T-helper 2 cell treated with Interferon-gamma antibody and Interleukin-4, amounts not matched to agents 5 μg/mL and 100 μg/mL, for 36 hours (primary cell): Measurements from ENCODE around the gene UBQLNL.

Source experiments
- DNase-seq: peaks from one replicate; pipeline ENCODE4 v3.0.0; 2021; ENCODE audit warnings: low spot score
- H3K27ac Mint-ChIP-seq: one replicate; pipeline ENCODE4 v1.8.0; 2021; ENCODE audit warnings: mild to moderate bottlenecking, mixed read lengths
- H3K27me3 Mint-ChIP-seq: one replicate; pipeline ENCODE4 v1.8.0; 2021; ENCODE audit warnings: low read depth, mixed read lengths
- H3K36me3 Mint-ChIP-seq: one replicate; pipeline ENCODE4 v1.8.0; 2021; ENCODE audit warnings: low read depth, mixed read lengths
- H3K4me1 Mint-ChIP-seq: one replicate; pipeline ENCODE4 v1.8.0; 2021; ENCODE audit warnings: low read depth, mixed read lengths
- H3K4me3 Mint-ChIP-seq: one replicate; pipeline ENCODE4 v1.8.0; 2022; ENCODE audit warnings: mild to moderate bottlenecking, moderate library complexity, mixed read lengths
- H3K9me3 Mint-ChIP-seq: one replicate; pipeline ENCODE4 v1.8.0; 2021; ENCODE audit warnings: mixed read lengths

The UBQLNL gene, protein sequence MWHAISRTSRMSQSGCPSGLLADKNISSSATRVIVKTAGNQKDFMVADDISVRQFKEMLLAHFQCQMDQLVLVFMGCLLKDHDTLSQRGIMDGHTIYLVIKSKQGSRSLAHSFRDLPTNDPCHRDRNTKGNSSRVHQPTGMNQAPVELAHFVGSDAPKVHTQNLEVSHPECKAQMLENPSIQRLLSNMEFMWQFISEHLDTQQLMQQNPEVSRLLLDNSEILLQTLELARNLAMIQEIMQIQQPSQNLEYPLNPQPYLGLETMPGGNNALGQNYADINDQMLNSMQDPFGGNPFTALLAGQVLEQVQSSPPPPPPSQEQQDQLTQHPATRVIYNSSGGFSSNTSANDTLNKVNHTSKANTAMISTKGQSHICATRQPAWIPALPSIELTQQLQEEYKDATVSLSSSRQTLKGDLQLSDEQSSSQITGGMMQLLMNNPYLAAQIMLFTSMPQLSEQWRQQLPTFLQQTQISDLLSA

DNA sequence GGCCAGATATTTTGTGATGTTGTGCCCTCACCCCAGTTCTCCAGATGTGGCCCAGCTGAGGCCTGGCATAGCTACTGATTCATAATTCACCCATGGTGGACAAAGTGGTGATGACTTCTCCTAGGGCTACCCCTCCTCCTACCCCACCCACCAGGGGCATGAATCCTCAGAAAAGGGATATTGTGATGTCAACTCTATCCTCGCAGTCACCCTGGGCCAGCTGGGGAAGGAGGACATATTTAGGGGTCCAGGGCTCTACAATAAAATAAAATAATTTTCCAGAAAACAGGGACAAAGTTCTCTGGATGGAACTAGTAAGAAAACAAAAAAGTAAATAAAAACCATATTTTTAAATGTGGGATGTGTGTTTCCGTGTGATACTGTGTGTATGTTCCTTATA lies at the start of gene UBQLNL:
UBQLNL (minus strand) TSS at position 101 of the 400 bp plus-strand sequence. CDS start 258 bp downstream, outside the sequence.
- no peaks in the 10 kb centered on the region for H3K36me3 Mint-ChIP-seq
- DNase-seq, result no peak
- H3K4me3 Mint-ChIP-seq, result no peak within 1 kb of the TSS
- H3K4me1 Mint-ChIP-seq, result no peaks in the 10 kb centered on the region
- H3K27ac Mint-ChIP-seq, result no peak within 1 kb of the TSS
- no peaks in the 10 kb centered on the region for H3K9me3 Mint-ChIP-seq
- H3K27me3 Mint-ChIP-seq, result peaks cover 3% of the 10 kb centered on the region

DNA sequence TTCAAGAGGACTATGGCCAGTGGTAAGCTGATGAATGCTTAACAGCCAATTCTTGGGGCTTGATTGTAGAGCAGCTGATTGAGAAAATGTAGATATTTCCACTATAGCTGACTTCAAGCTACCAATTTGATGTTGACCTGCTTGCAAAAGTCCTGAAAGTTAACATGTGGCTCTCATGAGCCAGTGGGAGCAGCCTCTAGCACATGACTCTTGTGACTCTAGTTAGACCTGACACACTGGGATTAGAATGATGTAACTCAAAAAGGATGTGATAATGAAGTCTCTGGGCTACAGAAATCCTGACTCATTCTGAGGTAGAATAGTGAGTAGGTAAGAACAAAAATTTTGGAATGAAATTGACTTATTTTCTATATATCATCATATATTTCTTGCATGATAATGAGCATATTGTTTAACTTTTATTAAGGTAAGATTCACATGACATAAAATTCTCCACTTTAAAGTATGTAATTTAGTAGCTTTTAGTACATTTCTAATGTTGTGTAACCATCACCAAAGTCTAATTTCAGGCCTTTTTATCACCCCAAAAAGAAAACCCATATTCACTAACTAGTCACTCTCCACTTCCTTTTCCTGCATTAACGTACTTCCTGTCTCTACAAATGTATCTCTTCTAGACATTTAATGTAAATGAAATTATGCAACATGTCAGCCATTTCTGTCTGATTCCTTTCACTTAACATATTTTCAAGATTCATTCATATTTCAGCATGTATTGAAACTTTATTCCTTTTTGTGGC lies 47.9 kb upstream of the UBQLNL start:
- peaks cover 5% of the 10 kb centered on the region for H3K4me1 Mint-ChIP-seq
- H3K27me3 Mint-ChIP-seq, result peaks cover 7% of the 10 kb centered on the region
- no peak overlapping the region for H3K27ac Mint-ChIP-seq
- peaks cover 1% of the 10 kb centered on the region for H3K36me3 Mint-ChIP-seq
- no peak for DNase-seq
- H3K9me3 Mint-ChIP-seq, result peaks cover 12% of the 10 kb centered on the region
- H3K4me3 Mint-ChIP-seq, result no peak overlapping the region

DNA sequence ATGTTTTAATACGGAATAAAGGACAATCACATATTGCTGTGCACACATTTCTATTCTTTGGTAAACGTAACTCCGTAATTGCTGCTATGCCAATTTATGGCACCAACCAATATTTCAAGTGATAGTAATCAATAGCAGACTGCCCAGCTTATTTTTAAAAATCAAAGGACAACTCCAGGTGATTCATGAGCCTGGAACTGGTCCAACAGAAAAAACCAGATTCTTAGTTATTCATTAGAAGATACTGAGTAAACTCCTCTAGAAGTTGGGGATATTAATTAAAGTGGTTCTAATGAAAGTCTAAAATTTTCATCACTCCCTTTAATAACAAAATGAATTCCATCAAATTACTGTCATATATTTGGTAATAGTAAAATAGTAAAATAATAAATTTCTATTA lies 41.3 kb upstream of the UBQLNL start:
- H3K4me3 Mint-ChIP-seq, result no peak overlapping the region
- H3K4me1 Mint-ChIP-seq, result no peaks in the 10 kb centered on the region
- peaks cover 10% of the 10 kb centered on the region for H3K27me3 Mint-ChIP-seq
- DNase-seq, result no peak
- no peak overlapping the region for H3K27ac Mint-ChIP-seq
- H3K36me3 Mint-ChIP-seq, result no peaks in the 10 kb centered on the region
- H3K9me3 Mint-ChIP-seq, result no peaks in the 10 kb centered on the region

DNA sequence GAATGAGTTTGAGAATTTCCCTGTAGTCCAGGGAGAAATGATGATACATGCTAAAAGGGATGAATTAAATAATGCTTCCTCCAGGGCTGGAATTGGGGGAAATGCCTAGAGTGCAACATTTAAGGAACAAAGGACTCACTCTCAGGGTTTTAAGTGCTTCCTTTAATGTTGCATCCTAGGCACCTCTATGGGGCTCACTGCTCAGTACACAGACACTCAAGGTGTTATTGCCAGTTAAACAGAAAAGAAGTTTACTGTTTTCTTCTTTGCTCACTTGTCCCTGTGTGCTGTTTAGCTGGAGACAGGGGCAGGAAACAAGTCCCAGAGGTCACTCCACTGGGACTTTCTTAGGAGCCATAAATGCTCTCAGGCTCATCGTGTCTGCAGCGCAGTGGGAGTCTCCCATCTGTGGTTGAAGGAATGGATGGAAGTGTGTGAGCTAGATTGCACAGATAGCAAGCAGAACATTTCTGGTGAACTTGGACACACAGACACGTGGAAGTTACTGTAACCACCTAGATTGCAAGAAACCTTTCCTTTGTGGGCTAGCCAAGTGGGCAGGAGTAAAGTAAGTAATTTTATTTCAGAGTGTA lies 40.2 kb upstream of the UBQLNL start:
- no peaks in the 10 kb centered on the region for H3K36me3 Mint-ChIP-seq
- H3K27me3 Mint-ChIP-seq, result peaks cover 13% of the 10 kb centered on the region
- H3K27ac Mint-ChIP-seq, result no peak overlapping the region
- H3K4me1 Mint-ChIP-seq, result no peaks in the 10 kb centered on the region
- H3K9me3 Mint-ChIP-seq, result no peaks in the 10 kb centered on the region
- no peak for DNase-seq
- no peak overlapping the region for H3K4me3 Mint-ChIP-seq

DNA sequence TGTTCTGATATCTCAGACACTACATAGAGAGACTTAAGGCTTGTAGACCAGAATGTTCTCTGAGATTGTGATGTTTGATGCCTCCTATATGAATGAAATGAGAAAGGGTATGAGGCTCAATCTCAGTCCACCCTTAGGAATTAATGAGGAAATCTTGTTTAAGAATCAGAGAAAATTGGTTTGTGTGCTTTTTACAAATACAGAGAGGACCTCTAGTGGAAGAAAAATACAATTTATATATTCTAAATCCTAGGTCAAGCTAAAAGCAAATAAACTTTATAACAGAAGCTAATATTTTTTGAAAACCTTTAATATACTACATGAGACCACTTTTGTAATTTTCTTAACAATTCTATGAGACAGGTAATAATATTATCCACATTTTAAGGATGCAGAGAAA lies 36.8 kb upstream of the UBQLNL start:
- no peaks in the 10 kb centered on the region for H3K9me3 Mint-ChIP-seq
- no peaks in the 10 kb centered on the region for H3K4me1 Mint-ChIP-seq
- H3K36me3 Mint-ChIP-seq, result no peaks in the 10 kb centered on the region
- H3K27ac Mint-ChIP-seq, result no peak overlapping the region
- no peak for DNase-seq
- peaks cover 13% of the 10 kb centered on the region for H3K27me3 Mint-ChIP-seq
- no peak overlapping the region for H3K4me3 Mint-ChIP-seq

DNA sequence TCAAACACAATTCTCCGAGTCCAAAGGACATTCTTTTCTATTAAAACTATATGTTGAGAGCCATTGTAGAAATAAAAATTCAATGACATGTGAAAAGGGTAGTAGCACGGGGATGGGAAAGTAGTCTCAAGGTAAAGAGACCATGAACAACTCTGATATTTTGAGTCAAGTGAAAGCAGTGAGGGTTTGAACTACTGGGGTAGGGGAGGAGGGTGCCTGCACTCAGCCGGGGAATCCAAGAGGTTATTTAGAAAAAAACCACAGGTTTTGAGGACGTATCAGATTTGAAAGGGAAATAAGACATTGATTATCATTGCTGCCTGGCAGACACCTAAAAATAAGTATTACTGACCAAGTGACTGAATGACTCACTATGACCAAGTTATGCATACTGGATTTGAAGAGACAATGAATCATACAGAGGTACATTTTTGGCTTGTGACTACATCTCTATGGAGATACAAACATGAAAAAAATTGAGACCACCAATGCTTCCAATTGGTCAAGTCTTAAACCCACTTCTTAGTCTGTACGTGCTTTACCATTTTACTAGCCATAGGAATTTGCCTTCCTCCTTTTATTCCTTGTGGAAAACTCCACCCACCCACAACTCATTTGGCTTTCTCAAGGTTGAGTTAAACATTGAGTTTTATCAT lies 34.1 kb upstream of the UBQLNL start:
- H3K27me3 Mint-ChIP-seq, result peaks cover 8% of the 10 kb centered on the region
- no peak overlapping the region for H3K4me3 Mint-ChIP-seq
- no peaks in the 10 kb centered on the region for H3K4me1 Mint-ChIP-seq
- H3K36me3 Mint-ChIP-seq, result no peaks in the 10 kb centered on the region
- DNase-seq, result no peak
- no peaks in the 10 kb centered on the region for H3K9me3 Mint-ChIP-seq
- no peak overlapping the region for H3K27ac Mint-ChIP-seq

DNA sequence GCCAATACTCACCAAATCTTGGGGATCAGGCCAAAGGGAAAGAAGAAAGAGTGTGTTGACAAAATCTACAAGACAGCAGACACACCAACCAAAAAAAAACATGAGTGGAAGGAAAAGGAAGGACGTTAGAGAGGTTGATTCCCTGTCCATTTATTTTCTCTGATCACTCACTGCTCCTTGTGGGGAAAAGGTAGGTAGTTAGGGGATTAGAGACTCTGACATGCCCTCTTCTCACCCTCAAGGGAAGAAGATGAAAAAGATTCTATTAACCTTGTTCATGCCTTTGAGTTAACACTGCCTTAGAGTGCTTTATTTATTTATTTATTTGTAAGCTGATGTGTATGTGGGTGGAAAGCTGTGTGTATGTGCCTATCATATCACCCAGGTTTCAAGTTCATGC lies 31.9 kb upstream of the UBQLNL start, which contains the start of gene OR52H1:
OR52H1 (minus strand) TSS at position 101 of the 400 bp plus-strand sequence. CDS start 3,035 bp downstream, outside the sequence.
- no peaks in the 10 kb centered on the region for H3K9me3 Mint-ChIP-seq
- H3K4me1 Mint-ChIP-seq, result no peaks in the 10 kb centered on the region
- DNase-seq, result no peak
- H3K27me3 Mint-ChIP-seq, result peaks cover 3% of the 10 kb centered on the region
- H3K27ac Mint-ChIP-seq, result no peak within 1 kb of the TSS
- no peak within 1 kb of the TSS for H3K4me3 Mint-ChIP-seq
- no peaks in the 10 kb centered on the region for H3K36me3 Mint-ChIP-seq

DNA sequence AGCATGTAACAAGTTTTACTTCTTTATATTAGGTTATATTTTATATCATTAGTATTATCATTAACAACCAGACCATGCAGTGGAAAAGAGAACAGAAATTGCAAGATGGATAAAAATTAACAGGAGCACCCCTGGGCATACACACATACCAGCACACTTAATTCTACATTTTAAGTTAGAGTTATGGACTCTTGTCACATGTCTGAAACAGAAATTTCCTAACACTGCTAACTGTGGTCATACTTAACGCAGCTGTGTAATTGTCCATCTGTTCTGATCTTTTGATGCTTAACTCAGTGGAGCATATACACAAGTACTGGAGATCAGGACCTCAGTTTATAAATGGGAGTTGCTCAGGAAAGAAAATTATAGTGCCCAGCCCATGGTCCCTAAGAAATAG lies 31.5 kb upstream of the UBQLNL start:
- Mint-ChIP-seq H3K4me1 (no peaks in the 10 kb centered on the region), H3K4me3 (no peak overlapping the region), H3K27me3 (peaks cover 3% of the 10 kb centered on the region), H3K36me3 (no peaks in the 10 kb centered on the region), H3K27ac (no peak overlapping the region), H3K9me3 (no peaks in the 10 kb centered on the region)
- no peak for DNase-seq

DNA sequence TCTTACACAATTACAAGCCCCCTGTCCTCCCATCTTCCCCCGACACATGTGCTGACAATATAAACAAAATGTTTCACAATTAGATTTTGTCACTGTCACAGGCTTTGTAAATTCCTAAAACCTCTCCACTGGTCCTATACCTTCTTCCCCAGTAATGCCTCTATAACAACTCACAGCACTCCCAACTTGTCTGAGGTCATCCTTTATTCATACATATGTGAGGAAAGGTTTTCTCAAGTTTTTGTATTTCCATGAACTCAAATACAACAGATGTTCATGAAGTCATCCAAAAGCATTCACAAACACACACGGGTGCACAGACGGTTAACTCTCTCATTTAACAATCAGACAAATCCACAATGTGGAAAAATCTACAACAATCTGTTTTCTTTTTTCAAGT lies 30.0 kb upstream of the UBQLNL start:
- H3K9me3 Mint-ChIP-seq, result no peaks in the 10 kb centered on the region

DNA sequence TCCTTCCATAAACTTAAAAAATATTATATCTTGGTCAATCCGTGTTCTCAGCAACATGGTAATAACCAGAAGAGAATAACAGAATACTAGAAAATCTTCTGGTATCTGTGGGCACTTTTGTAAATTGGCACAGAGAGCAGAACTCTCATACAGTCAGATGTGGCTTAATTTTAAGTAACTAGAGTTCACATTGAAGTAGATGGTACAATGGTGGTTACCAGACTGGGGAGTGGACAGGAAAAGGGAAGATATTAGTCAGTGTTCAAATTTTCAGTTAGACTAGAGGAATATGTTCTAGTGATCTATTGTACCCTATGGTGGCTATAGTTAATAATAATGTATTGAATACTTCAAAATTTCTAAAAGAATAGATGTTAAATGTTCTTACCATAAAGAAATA lies 24.9 kb upstream of the UBQLNL start:
- peaks cover 2% of the 10 kb centered on the region for H3K27me3 Mint-ChIP-seq
- no peak overlapping the region for H3K27ac Mint-ChIP-seq
- no peak for DNase-seq
- H3K9me3 Mint-ChIP-seq, result no peaks in the 10 kb centered on the region
- H3K4me1 Mint-ChIP-seq, result no peaks in the 10 kb centered on the region
- no peaks in the 10 kb centered on the region for H3K36me3 Mint-ChIP-seq
- H3K4me3 Mint-ChIP-seq, result no peak overlapping the region

More for the DNA sequence above, 30.0 kb upstream of the UBQLNL start:
- Mint-ChIP-seq H3K36me3 (no peaks in the 10 kb centered on the region), H3K4me1 (no peaks in the 10 kb centered on the region), H3K27me3 (no peaks in the 10 kb centered on the region), H3K27ac (no peak overlapping the region), H3K4me3 (no peak overlapping the region)
- no peak for DNase-seq

DNA sequence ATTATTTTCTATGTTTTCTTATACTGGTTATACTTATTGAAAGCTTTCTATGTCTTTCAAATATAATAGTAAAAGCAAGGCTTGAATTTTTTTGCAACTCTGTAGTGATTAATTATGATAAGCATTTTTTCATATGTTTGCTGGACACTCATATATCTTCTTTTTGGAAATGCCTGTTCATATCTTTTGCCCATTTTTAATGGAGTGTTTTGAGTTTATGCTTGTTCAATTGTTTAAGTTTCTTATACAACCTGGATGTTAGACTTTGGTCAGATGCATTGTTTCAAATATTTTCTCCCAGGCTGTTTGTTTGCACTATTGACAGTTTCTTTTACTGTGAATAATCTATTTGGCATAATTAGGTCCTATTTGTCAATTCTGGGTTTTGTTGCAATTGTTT lies 20.0 kb upstream of the UBQLNL start:
- Mint-ChIP-seq H3K4me3 (no peak overlapping the region), H3K36me3 (no peaks in the 10 kb centered on the region), H3K4me1 (no peaks in the 10 kb centered on the region), H3K9me3 (no peaks in the 10 kb centered on the region), H3K27me3 (peaks cover 2% of the 10 kb centered on the region), H3K27ac (no peak overlapping the region)
- DNase-seq, result no peak

DNA sequence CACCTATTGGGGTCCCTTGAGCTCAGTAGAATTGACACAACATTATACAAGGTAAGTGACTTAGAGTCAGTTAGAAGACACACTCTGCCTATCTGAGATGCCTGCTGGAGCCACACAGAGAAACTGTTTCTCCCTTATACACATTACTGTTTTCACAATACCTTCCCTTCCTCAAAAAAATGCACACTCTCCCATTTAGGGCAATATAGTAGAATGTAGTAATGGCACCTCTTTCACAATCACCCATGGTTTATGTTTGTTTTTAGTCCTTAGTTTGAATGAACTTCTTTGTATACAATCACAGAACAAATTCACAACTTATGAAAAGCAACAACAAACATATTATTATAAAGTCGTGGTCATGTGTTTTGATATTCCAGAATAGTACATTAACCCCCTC lies 17.5 kb upstream of the UBQLNL start:
- no peaks in the 10 kb centered on the region for H3K4me1 Mint-ChIP-seq
- H3K36me3 Mint-ChIP-seq, result no peaks in the 10 kb centered on the region
- H3K27ac Mint-ChIP-seq, result no peak overlapping the region
- H3K4me3 Mint-ChIP-seq, result no peak overlapping the region
- no peaks in the 10 kb centered on the region for H3K9me3 Mint-ChIP-seq
- peaks cover 2% of the 10 kb centered on the region for H3K27me3 Mint-ChIP-seq
- DNase-seq, result no peak

DNA sequence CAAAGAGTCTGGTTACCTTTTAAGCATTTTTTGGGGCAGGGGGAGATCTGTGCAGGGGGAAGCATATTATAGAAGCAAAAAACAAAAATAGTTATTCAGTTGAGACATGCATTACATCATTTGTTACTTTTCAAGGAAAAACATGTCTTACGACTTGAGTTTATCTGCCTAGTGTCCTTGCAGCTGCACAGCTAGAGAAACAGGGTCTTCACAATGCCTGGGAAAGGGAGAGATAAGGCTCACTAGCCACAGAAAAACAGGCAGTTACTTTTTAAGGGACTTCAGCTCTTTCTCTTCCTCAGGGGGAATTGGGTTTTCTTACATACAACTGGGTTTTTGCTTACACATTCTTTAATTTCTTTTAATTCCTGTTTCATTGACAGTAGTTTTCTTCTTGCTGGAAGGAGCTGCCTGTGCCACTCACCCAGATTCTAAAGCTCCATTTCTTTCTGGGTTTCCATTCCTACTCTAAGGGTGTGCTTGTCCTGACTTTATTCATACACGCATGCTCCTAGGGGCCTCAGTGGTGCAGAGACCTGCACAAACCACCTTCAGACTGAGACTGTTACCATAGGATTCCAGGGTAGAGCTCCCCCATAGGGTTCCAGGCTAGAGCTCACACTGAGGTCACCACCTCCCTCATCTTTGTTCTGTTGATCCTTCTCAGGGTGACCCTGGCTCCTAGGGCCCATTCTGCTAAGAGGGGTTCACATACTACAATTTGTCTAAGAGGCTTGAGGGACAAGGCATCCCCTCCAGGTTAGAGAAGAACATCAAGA lies 14.7 kb upstream of the UBQLNL start:
- no peak for DNase-seq
- H3K36me3 Mint-ChIP-seq, result no peaks in the 10 kb centered on the region
- no peaks in the 10 kb centered on the region for H3K9me3 Mint-ChIP-seq
- no peak overlapping the region for H3K27ac Mint-ChIP-seq
- no peak overlapping the region for H3K4me3 Mint-ChIP-seq
- no peaks in the 10 kb centered on the region for H3K4me1 Mint-ChIP-seq
- no peaks in the 10 kb centered on the region for H3K27me3 Mint-ChIP-seq
